Fibroblast of skin of right quadriceps (primary cell): Measurements from ENCODE around the gene ZNF600.
"Not testable (repeated sequence)": the region's sequence is repeated elsewhere in the genome, so short reads cannot be mapped to it uniquely, and the experiment has no call there.

Experiments used
- DNase-seq: peaks from one replicate; pipeline ENCODE4 v3.0.0-alpha.2; 2013

Gene ZNF600

GRCh38 chr19:52786464-52787354, at the start of gene ZNF600:
TSS of gene ZNF600 (minus strand) at chr19:52786791. CDS start at chr19:52778888, 7,903 bp downstream.
- peak; percentile 38 for DNase-seq

DNA sequence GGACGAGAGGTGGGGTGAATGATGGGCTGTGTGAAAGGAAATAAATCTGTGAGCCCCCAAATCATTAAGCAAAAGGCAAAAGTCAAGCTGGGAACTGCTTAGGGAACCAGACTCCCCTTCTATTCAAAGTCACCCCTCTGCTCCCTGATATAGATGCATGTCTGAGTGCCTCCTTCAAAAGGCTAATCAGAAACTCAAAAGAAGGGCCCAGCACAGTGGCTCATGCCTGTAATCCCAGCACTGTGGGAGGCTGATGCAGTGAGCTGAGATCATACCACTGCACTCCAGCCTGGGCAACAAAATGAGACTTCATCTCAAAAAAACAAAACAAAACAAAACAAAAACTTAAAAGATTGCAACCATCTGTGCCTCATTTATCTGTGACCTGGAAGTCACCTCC, 47.7 kb upstream of the ZNF600 start:
- not testable (repeated sequence) for DNase-seq

- not testable (repeated sequence) for DNase-seq
Observed at GRCh38 chr19:52833541-52833940, 47.0 kb upstream of the ZNF600 start.

DNA sequence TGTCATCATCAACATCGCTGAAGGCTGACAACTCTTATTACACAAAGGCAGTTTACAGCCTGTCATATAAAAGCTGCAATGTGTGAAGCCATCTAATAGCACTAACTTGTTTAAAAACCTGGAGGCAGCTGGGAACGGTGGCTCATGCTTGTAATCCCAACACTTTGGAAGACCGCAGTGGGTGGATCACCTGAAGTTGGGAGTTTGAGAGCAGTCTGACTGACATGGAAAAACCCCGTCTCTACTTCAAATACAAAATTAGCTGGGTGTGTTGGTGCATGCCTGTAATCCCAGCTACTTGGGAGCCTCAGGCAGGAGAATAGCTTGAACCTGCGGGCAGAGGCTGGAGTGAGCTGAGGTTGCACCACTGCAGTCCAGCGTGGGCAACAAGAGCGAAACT, 43.3 kb upstream of the ZNF600 start:
- not testable (repeated sequence) for DNase-seq

GRCh38 chr19:52825765-52826164, 39.2 kb upstream of the ZNF600 start:
- DNase-seq = no peak

- DNase-seq = no peak
Observed at GRCh38 chr19:52823676-52824075, 37.1 kb upstream of the ZNF600 start.

DNA sequence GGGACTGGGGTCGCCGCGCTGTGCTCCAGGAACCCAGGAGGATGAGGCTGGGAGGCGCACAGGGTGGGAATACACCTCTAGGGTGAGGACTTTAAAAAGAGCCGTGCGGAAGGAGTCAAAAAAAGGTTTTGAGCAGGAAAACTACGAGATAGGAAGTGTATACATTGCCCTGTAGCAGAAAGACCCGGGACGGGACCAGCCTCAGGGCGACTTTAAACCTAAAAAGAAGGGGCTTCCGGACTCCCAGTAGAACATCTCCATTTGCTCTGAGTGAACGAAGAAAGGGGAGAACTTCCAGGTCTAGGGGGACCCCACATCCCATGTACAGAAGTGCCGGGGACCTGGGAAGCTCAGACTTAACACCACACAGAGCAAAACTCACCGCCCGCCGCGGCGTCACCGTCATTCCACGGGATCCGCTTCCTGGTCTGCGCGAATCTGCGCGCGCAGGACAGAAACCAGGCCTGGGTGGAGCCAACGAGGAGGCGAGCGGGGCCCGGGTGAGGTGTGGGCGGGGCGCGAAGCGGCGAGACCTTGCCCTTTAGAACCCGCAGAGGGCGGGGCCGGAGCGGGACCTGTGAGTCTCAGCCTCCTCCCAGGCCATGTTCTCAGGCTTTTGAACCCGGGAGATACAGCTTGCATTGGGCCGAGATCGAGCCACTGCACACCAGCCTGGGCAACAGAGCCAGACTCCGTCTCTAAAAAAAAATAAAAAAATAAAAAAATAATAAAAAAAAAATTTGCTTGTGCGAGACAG, 34.8 kb upstream of the ZNF600 start, which contains the start of gene ZNF28:
ZNF28 (minus strand) TSS at position 430 of the 757 bp plus-strand sequence. CDS start 3,675 bp downstream, outside the sequence.
- peak; percentile 37 for DNase-seq

- not testable (repeated sequence) for DNase-seq
Observed at GRCh38 chr19:52820472-52821203, 34.0 kb upstream of the ZNF600 start.

- no peak for DNase-seq
Observed at GRCh38 chr19:52809801-52810200, 23.2 kb upstream of the ZNF600 start.

DNA sequence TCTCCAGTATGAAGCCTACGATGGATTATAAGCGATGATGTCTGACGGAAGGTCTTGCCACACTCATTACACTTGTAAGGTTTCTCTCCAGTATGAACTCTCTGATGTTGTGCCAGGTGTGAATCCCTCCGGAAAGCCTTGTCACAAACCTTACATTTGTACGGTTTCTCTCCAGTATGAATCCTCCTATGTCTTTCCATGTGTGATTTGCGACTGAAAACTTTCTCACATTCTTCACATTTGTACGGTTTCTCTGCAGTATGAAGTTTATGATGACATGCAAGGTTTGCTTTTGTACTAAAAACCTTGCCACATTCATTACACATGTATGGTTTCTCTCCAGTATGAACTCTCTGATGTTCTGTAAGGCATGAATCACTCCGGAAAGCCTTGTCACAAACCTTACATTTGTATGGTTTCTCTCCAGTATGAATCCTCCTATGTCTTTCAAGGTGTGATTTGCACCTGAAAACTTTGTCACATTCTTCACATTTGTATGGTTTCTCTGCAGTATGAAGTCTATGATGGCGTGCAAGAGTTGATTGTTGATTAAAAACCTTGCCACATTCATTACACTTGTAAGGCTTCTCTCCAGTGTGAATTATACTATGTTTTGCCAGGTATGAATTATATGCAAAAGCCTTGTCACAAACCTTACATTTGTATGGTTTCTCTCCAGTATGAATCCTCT, 13.5 kb upstream of the ZNF600 start:
- DNase-seq = not testable (repeated sequence)

DNA sequence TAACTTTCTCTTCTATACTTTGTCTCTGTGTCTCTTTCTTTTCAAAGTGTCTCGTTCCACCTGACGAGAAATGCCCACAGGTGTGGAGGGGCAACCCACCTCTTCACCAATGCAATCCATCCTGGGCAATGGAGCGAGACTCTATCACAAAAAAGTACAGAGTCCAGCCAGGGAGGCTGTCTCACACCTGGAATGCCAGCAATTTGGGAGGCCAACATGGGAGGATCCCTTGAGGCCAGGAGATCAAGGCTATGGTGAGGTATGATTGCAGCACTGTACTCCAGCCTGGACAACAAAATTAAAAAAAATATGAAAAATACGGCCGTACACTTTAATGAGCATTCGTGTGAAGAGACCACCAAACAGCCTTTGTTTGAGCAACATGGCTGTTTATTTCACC, 2.8 kb upstream of the ZNF600 start:
- no peak for DNase-seq

DNA sequence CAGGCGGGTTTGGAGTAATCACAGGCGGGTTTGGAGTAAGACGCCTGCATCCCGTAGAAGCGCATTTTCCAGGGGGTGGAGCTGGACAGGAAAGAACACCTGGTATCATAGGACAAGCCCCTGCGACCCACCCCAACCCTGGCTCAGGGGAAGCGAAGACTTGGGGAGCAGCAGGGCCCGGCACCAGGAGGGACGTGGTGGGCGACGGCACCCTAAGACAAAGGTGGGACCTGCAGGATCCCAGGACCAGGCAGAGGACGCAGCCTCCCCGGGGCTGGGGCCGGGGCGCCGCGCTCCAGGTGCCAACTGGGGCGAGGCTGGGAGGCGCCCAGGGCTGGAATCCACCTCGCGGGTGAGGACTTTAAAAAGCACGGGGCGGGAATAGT, 520 bp downstream of the ZNF600 start:
- DNase-seq = no peak

GRCh38 chr19:52785506-52785905, 1.1 kb downstream of the ZNF600 start:
- no peak for DNase-seq

DNA sequence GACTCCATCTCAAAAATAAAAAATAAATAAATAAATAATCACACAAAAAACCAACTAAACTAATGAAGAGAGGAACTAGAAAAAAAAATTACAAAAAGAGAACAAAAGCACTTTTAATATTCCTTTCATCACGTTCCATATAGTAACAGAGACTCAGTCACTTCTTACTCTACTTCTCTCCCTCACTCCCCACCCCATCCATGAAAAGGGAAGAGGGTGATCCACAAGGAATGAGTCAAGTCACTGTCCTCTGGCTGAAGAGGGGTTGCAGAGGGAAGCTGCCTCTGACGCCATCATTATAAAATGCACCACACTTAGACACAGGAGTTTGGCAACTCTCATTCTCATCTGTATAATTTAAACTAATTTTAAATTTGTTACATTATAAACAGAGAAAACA, 3.7 kb downstream of the ZNF600 start:
- not testable (repeated sequence) for DNase-seq

DNA sequence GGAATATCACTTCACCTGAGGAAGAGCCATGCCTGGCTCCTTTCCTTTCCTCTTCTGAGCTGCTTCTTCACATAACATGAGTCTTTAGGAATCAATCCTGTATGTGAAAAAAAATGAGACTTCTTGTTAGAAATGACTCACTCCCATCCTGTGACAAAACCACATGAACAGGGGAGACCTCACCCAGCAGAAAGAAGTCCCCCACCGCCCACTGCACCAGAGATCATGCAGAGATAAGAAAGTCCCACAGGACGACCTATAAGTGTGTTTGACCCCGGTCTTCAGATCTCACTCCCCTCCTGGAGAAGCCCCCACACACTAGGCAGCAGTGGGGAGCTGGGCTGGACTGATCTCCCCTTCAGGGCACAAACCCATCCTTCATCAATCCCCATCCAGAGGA, 7.8 kb downstream of the ZNF600 start:
- DNase-seq = no peak

DNA sequence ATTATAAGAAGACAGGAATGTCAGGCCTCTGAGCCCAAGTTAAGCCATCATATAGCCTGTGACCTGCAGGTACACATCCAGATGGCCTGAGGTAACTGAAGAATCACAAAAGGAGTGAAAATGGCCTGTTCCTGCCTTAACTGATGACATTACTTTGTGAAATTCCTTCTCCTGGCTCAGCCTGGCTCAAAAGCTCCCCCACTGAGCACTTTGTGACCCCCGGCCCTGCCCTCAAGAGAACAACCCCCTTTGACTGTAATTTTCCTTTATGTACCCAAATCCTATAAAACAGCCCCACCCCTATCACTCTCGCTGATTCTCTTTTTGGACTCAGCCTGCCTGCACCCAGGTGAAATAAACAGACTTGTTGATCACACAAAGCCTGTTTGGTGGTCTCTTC, 30.1 kb downstream of the ZNF600 start:
- DNase-seq = not testable (repeated sequence)

GRCh38 chr19:52749780-52750179, 36.8 kb downstream of the ZNF600 start:
- DNase-seq = no peak

- DNase-seq = peak; percentile 13
Observed at GRCh38 chr19:52748336-52748950, 38.1 kb downstream of the ZNF600 start.

DNA sequence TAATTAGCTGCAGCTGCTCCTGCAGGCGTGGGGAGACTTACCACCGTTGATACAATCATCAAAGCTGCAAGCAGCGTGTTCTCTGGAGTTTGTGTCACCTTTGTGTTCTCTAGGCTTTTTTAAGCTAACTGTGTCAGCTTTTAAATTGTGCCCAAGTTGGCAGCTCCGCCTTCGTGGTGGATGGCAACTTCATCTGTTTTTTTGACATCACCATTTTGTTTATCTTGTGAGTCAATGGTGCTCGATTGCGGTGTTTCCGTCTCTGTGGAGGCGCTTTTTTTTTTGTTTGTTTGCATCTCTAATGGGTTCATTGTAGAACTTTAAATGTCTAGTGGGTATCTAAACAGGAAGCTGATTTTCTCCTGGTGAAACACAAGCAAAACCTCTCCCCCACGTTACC, 40.7 kb downstream of the ZNF600 start:
- DNase-seq = not testable (repeated sequence)

DNA sequence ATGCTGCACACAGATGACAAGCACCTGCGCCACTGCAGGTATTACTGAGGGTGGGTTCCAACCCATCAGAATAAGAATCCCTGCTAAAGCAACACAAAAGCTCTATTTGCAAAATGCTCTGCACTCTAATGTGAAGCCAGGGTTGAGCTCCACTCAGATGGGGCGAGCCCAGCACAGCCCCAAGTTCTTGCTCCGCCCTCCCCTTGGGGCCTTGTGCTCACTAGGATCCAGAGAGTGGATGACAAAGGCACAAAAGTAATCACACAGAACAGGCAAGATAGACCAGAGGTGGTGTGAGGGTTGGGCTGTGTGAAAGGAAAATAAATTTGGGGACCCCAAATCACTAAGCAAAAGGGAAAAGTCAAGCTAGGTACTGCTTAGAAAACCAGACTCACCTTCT, 43.5 kb downstream of the ZNF600 start:
- no peak for DNase-seq

DNA sequence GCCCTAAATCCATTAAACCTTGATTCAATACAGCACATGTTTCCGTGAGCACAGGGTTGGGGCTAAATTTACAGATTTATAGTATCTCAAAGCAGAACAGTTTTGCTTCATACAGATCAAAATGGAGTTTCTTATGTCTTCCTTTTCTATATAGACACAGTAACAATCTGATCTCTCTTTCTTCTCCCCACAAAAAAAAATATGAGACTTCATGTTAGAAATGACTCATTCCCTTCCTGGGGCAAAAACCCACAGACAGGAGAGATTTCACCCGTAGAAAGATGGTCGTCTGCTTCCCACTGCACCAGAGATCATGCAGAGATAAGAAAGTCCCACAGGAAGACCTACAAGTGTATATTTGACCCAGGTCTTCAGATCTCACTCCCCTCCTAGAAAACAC, 44.1 kb downstream of the ZNF600 start:
- DNase-seq = no peak

GRCh38 chr19:52741951-52742485, 44.6 kb downstream of the ZNF600 start:
- DNase-seq = no peak
